K562 (cell line): Measurements from ENCODE around the gene VWA3B. TPM values are rescaled to one million over a fixed set of nuclear protein-coding genes. Genes with fewer than 3 reads are reported as not detected.

Experiments
- ATAC-seq: fragments of 200-7000 bp; cut with Tn5 transposase; 3 replicates; pipeline ENCODE4 v1.9.1; 2020; ENCODE audit warnings: moderate library complexity
- BruUV-seq: library from RNA; stranded (reverse); fragments of 400-500 nt; replicated peaks from 2 replicates; lab custom pipeline; 2021; lab: Mats Ljungman, UMichigan
- CTCF ChIA-PET: fragments of 300-600 bp; formaldehyde crosslinking; extraction: SDS; loops from one replicate; lab custom pipeline; 2021; ENCODE audit warnings: low intra/inter-chr PET ratio; lab: Yijun Ruan, JAX
- POLR2A ChIA-PET: fragments of 300-600, 350-650 bp; sonication (Branson Sonifier 250); formaldehyde crosslinking; extraction: SDS; loops from one replicate; lab custom pipeline; 2021; ENCODE audit warnings: antibody characterized with exemption, inconsistent platforms; lab: Yijun Ruan, JAX
- DNase-seq, 4 experiments: peaks; one replicate each; pipeline versions ENCODE4 v3.0.0 to v3.0.0-alpha.2; 2011 to 2018; ENCODE audit warnings: low spot score in 3 of 4, mixed read lengths in 3 of 4; ENCODE audit errors: extremely low read depth in 1 of 4
- FAIRE-seq: peaks from 2 replicates; lab custom pipeline; 2011; peaks lifted over from hg19 to GRCh38; lab: Jason Lieb, UNC
- H2AFZ ChIP-seq: 2 replicates; pipeline ENCODE4 v1.6.0; 2011; ENCODE audit warnings: low read depth, low read length, control low read depth, inconsistent platforms
- H3K27ac ChIP-seq: fragments of 200-600 bp; 3 replicates; pipeline ENCODE4 v1.8.0; 2011; ENCODE audit warnings: low read depth, mild to moderate bottlenecking, control low read depth, inconsistent platforms, low read length, moderate library complexity, mixed read lengths; ENCODE audit errors: extremely low read depth
- H3K27me3 ChIP-seq, 2 experiments: fragments of 300-600 bp in 1 of 2; 2 replicates in 1 of 2; 3 replicates in 1 of 2; pipeline versions ENCODE4 v1.6.0 to v1.8.0; 2011; ENCODE audit warnings: inconsistent platforms in 2 of 2, low read length in 2 of 2, mild to moderate bottlenecking in 1 of 2, mixed read lengths in 1 of 2, moderate library complexity in 1 of 2; ENCODE audit not compliant: control insufficient read depth in 2 of 2, insufficient read depth in 2 of 2
- H3K36me3 ChIP-seq: fragments of 300-600 bp; 3 replicates; pipeline ENCODE4 v1.8.0; 2011; ENCODE audit warnings: mild to moderate bottlenecking, low read length, inconsistent platforms; ENCODE audit not compliant: control insufficient read depth, insufficient read depth
- H3K4me1 ChIP-seq, 2 experiments: fragments of 200-600 bp in 1 of 2; replicated peaks in 1 of 2; 2 replicates in 1 of 2; 3 replicates in 1 of 2; pipeline versions ENCODE4 v1.5.1 to v1.8.0; 2011; ENCODE audit warnings: inconsistent platforms in 2 of 2, low read length in 2 of 2, mild to moderate bottlenecking in 1 of 2, mixed read lengths in 1 of 2, moderate library complexity in 1 of 2; ENCODE audit not compliant: control insufficient read depth in 2 of 2, insufficient read depth in 2 of 2
- H3K4me2 ChIP-seq: 2 replicates; pipeline ENCODE4 v1.6.1; 2011; ENCODE audit warnings: low read length, control low read depth, inconsistent platforms, mixed read lengths; ENCODE audit not compliant: insufficient read depth
- H3K4me3 ChIP-seq: fragments of 200-600 bp; sonication (generic), shearing (Covaris generic); 2 replicates; pipeline ENCODE4 v1.5.1; 2016; ENCODE audit warnings: control low read depth, inconsistent platforms
- H3K79me2 ChIP-seq: fragments of 200-600 bp; 3 replicates; pipeline ENCODE4 v1.8.0; 2011; ENCODE audit warnings: low read length, inconsistent platforms; ENCODE audit not compliant: control insufficient read depth, insufficient read depth
- H3K9ac ChIP-seq, 2 experiments: 2 replicates each; pipeline versions ENCODE4 v1.6.0 to v1.6.1; 2011; ENCODE audit warnings: low read depth in 2 of 2, low read length in 2 of 2, control low read depth in 1 of 2, inconsistent platforms in 1 of 2, mild to moderate bottlenecking in 1 of 2, mixed read lengths in 1 of 2; ENCODE audit not compliant: insufficient read depth in 1 of 2
- H3K9me1 ChIP-seq: one replicate; pipeline ENCODE4 v1.6.0; 2011; ENCODE audit warnings: inconsistent platforms, mild to moderate bottlenecking, low read length, moderate library complexity; ENCODE audit not compliant: control insufficient read depth, insufficient read depth
- H3K9me3 ChIP-seq: replicated peaks from 2 replicates; pipeline ENCODE4 v1.5.1; 2011; ENCODE audit warnings: low read depth, low read length, inconsistent platforms; ENCODE audit not compliant: control insufficient read depth, insufficient read depth
- H4K20me1 ChIP-seq: replicated peaks from 2 replicates; pipeline ENCODE4 v1.6.1; 2011; ENCODE audit warnings: low read length, inconsistent platforms, mixed read lengths; ENCODE audit not compliant: control insufficient read depth, insufficient read depth
- FOS ChIP-seq: IDR thresholded peaks from 3 replicates; pipeline ENCODE4 v1.6.1; 2011; ENCODE audit not compliant: insufficient read length; ENCODE audit errors: extremely low read depth
- HIVEP1 ChIP-seq: fragments of 250-450 bp; sonication (Bioruptor Pico); IDR thresholded peaks from 2 replicates; pipeline ENCODE4 v1.4.0; 2020; ENCODE audit warnings: mild to moderate bottlenecking
- MAX ChIP-seq: sonication (generic); formaldehyde crosslinking; IDR thresholded peaks from 2 replicates; pipeline ENCODE4 v1.9.0; 2022; ENCODE audit warnings: mild to moderate bottlenecking, missing genetic modification reagents
- MEF2A ChIP-seq: IDR thresholded peaks from 2 replicates; pipeline ENCODE4 v1.6.1; 2011; ENCODE audit warnings: low read depth, mild to moderate bottlenecking, low read length, moderate library complexity; ENCODE audit not compliant: control insufficient read depth
- NUFIP1 ChIP-seq: fragments of 450-650 bp; IDR thresholded peaks from 2 replicates; pipeline ENCODE4 v1.6.1; 2018; ENCODE audit not compliant: partially characterized antibody
- RBBP5 ChIP-seq: fragments of 200-600 bp; sonication (generic); IDR thresholded peaks from 2 replicates; pipeline ENCODE4 v1.6.1; 2012; ENCODE audit warnings: borderline replicate concordance, mild to moderate bottlenecking, low read length, control low read depth, inconsistent platforms; ENCODE audit not compliant: insufficient read depth, poor library complexity, severe bottlenecking
- RNF219 ChIP-seq: fragments of 250-450 bp; sonication (Bioruptor Pico); IDR thresholded peaks from 2 replicates; pipeline ENCODE4 v1.5.0; 2022; ENCODE audit warnings: mild to moderate bottlenecking
- TBP ChIP-seq: optimal IDR thresholded peaks from 2 replicates; pipeline ENCODE3; 2011; ENCODE audit warnings: low read depth, low read length, improper control_type of control experiment
- TSC22D4 ChIP-seq: fragments of 450-650 bp; IDR thresholded peaks from 2 replicates; pipeline ENCODE4 v1.6.1; 2016; ENCODE audit warnings: missing genetic modification characterization, missing biosample characterization, control low read depth
- U2AF1 ChIP-seq: fragments of 200-400 bp; formaldehyde crosslinking; optimal IDR thresholded peaks from 2 replicates; pipeline ENCODE3; 2017; ENCODE audit warnings: mild to moderate bottlenecking, low read depth, low read length, moderate library complexity
- ZFX ChIP-seq: sonication (generic); formaldehyde crosslinking; IDR thresholded peaks from 2 replicates; pipeline ENCODE4 v1.8.0; 2022; ENCODE audit warnings: mild to moderate bottlenecking, missing genetic modification reagents, moderate library complexity
- ZNF217 ChIP-seq: sonication (generic); formaldehyde crosslinking; IDR thresholded peaks from 2 replicates; pipeline ENCODE4 v1.8.0; 2022; ENCODE audit warnings: mild to moderate bottlenecking, missing genetic modification reagents
- ZNF224 ChIP-seq: sonication (generic); formaldehyde crosslinking; IDR thresholded peaks from 2 replicates; pipeline ENCODE4 v1.8.0; 2022; ENCODE audit warnings: mild to moderate bottlenecking, missing genetic modification reagents
- ZNF445 ChIP-seq: fragments of 250-450 bp; sonication (Bioruptor Pico); IDR thresholded peaks from 2 replicates; pipeline ENCODE4 v1.4.0; 2020; ENCODE audit warnings: low read depth, mild to moderate bottlenecking, moderate library complexity
- ZNF644 ChIP-seq: fragments of 200-800 bp; sonication (Bioruptor generic); IDR thresholded peaks from 2 replicates; pipeline ENCODE4 v1.6.1; 2016; ENCODE audit warnings: low read depth, missing genetic modification characterization, missing compliant biosample characterization
- WGBS: fragments of 100-300 bp; shearing (Covaris generic); methylation state at CpG from one replicate; pipeline ENCODE4 v1.1.6; 2016; ENCODE audit warnings: low coverage, mixed read lengths; ENCODE audit not compliant: insufficient coverage; ENCODE audit errors: missing lambda C conversion rate; 5-methylcytosine and 5-hydroxymethylcytosine counted together
- in situ Hi-C: fragments of 300-500 bp; cut with MboI; formaldehyde crosslinking; loops from 4 replicates; pipeline ENCODE4 v1.15.0; 2018; ENCODE audit warnings: inconsistent platforms, mixed read lengths
- intact Hi-C: fragments of 100-400 bp; cut with micrococcal nuclease; formaldehyde crosslinking; loops from 2 replicates; pipeline ENCODE4 v1.14.2; 2022
- polyA plus RNA-seq, 8 experiments: library from polyadenylated mRNA; depleted of rRNA in 4 of 8; stranded (reverse) in 5 of 8; unstranded in 3 of 8; fragments of >200 nt; fragmentation: Nextera tagmentation in 2 of 8; fragmentation: Illumina TruSeq in 1 of 8; extraction: Ambion mirVana in 2 of 8; extraction: Trizol in 1 of 8; gene quantifications; 2 replicates each; pipeline versions ENCODE4 v1.2.1 to v1.2.3, GENCODE V29; 2011 to 2014; ENCODE audit warnings: inconsistent platforms in 1 of 8, missing spikeins in 1 of 8
- total RNA-seq, 7 experiments: library from RNA; depleted of rRNA in 6 of 7; stranded (reverse); fragments of >200 nt in 6 of 7; fragmentation: Illumina TruSeq in 2 of 7; extraction: Trizol in 2 of 7; gene quantifications; 2 replicates each; pipeline versions ENCODE4 v1.2.1 to v1.2.3, GENCODE V29; 2011 to 2021; ENCODE audit warnings: low replicate concordance in 1 of 7

Gene VWA3B
- total and polyA plus RNA-seq, 9 of the 15 experiments (the other 6 are each of a cell fraction or from before 2014, with no cell fraction given) = not detected

- intact Hi-C loops = no loop called here
- Histone ChIP-seq H3K9ac (no peak overlapping the region), H3K27me3 (peaks cover 42 to 67% of the 10 kb centered on the region in 2 experiments; a peak in 4 of 5 replicates), H3K27ac (no peak overlapping the region), H3K4me3 (no peak overlapping the region), H2AFZ (no peak overlapping the region), H3K4me2 (no peak overlapping the region)
- DNase-seq (no peak), FAIRE-seq (no peak), ATAC-seq (no peak)
- CTCF ChIA-PET = no interaction called here
- no peak for TF ChIP-seq ZNF445 (CRISPR knock-in tag)
- TF ChIP-seq TBP = no peak
- TF ChIP-seq TSC22D4 (tag) = no peak
- no peak for TF ChIP-seq ZNF644
- no peak for TF ChIP-seq U2AF1
- TF ChIP-seq, all 486 proteins: peak for 0
- Histone ChIP-seq H3K79me2 (no peaks in the 10 kb centered on the region), H3K9me1 (no peaks in the 10 kb centered on the region), H4K20me1 (no peaks in the 10 kb centered on the region), H3K4me1 (no peaks in the 10 kb centered on the region), H3K9me3 (no peaks in the 10 kb centered on the region), H3K36me3 (no peaks in the 10 kb centered on the region)
- in situ Hi-C loops = no loop called here
- no TSS peak for BruUV-seq
- 0% methylated on average over 8 of the region's 8 CpGs for WGBS
- POLR2A ChIA-PET = no interaction called here
These were observed 36.3 kb downstream of the VWA3B start for GRCh38 chr2:98123286-98123685.

- Histone ChIP-seq H2AFZ (no peak overlapping the region), H3K4me1 (no peaks in the 10 kb centered on the region), H3K4me2 (no peak overlapping the region), H3K9ac (no peak overlapping the region), H3K4me3 (no peak overlapping the region), H3K9me1 (no peaks in the 10 kb centered on the region), H3K27ac (no peak overlapping the region), H3K27me3 (peaks cover 45 to 71% of the 10 kb centered on the region in 2 experiments; a peak in 4 of 5 replicates), H3K36me3 (no peaks in the 10 kb centered on the region), H3K9me3 (no peaks in the 10 kb centered on the region), H4K20me1 (no peaks in the 10 kb centered on the region), H3K79me2 (no peaks in the 10 kb centered on the region)
- in situ Hi-C loops (no loop called here), intact Hi-C loops (no loop called here)
- no TSS peak for BruUV-seq
- no peak for DNase-seq
- ChIA-PET POLR2A (interaction anchor here (1.0 kb wide), 1 partner anchor 9 kb away, joined by 3 read pairs; no protein-coding TSS in a partner anchor), CTCF (no interaction called here)
- 1% methylated on average over 5 of the region's 5 CpGs for WGBS
- no peak for FAIRE-seq
- no peak for ATAC-seq
- TF ChIP-seq ZFX = no peak
- no peak for TF ChIP-seq ZNF224 (CRISPR knock-in tag)
- TF ChIP-seq NUFIP1 = no peak
- no peak for TF ChIP-seq MAX
- no peak for TF ChIP-seq FOS
- TF ChIP-seq MEF2A = no peak
- TF ChIP-seq RBBP5 = no peak
- no peak for TF ChIP-seq RNF219 (CRISPR knock-in tag)
- no peak for TF ChIP-seq HIVEP1 (CRISPR knock-in tag)
- no peak for TF ChIP-seq ZNF217 (CRISPR knock-in tag)
These were observed 39.1 kb downstream of the VWA3B start for GRCh38 chr2:98126061-98126460.
